ENCODE results near the gene PTPRT. TPM values are rescaled to one million over a fixed set of nuclear protein-coding genes. Genes with fewer than 3 reads are reported as not detected.

Gene PTPRT
- total and polyA plus RNA-seq, 4 donors, result 0.14 to 2.8 (median 0.40) TPM

- Histone ChIP-seq H3K4me1 (ENCODE audit: control insufficient read depth in 4 of 4, insufficient read depth in 4 of 4, low read length in 3 of 4) (no peaks in the 10 kb centered on the region), H3K27me3 (ENCODE audit: control insufficient read depth in 4 of 4, insufficient read depth in 4 of 4, low read length in 3 of 4) (no peaks in the 10 kb centered on the region), H3K9ac (ENCODE audit: low read depth in 1 of 2, low read length in 2 of 2) (no peak overlapping the region), H3K27ac (ENCODE audit: low read depth in 1 of 2, low read length in 2 of 2) (no peak overlapping the region), H3K9me3 (ENCODE audit: control insufficient read depth in 4 of 4, low read length in 3 of 4) (no peaks in the 10 kb centered on the region), H3K4me3 (ENCODE audit: low read depth in 1 of 3, low read length in 3 of 3) (no peak overlapping the region), H3K36me3 (ENCODE audit: control insufficient read depth in 4 of 4, insufficient read depth in 3 of 4, low read depth in 1 of 4, low read length in 3 of 4) (no peaks in the 10 kb centered on the region)
- 80% methylated on average over 8 of the region's 8 CpGs for WGBS
- DNase-seq (ENCODE audit: low spot score), result no peak
- TF ChIP-seq CTCF (IDR thresholded peaks at IDR 0.05; ENCODE audit: low read depth, low read length, missing input control), result no peak
- no peak for TF ChIP-seq FOXA2 (IDR thresholded peaks at IDR 0.05)
- TF ChIP-seq MAX (IDR thresholded peaks at IDR 0.05), result no peak
- TF ChIP-seq HNF4G (IDR thresholded peaks at IDR 0.05), result no peak
- TF ChIP-seq JUND (IDR thresholded peaks at IDR 0.05), result no peak
- no peak for TF ChIP-seq RAD21 (IDR thresholded peaks at IDR 0.05)
- no peak for TF ChIP-seq ATF3 (IDR thresholded peaks at IDR 0.05)
- no peak for TF ChIP-seq REST (IDR thresholded peaks at IDR 0.05)
- no peak for TF ChIP-seq TAF1 (conservative IDR thresholded peaks at IDR 0.05)
These were observed 215.4 kb downstream of the PTPRT start for GRCh38 chr20:42974347-42974746.

- WGBS, result 93% methylated on average over 5 of the region's 5 CpGs
- TF ChIP-seq FOXA2 (IDR thresholded peaks at IDR 0.05) (no peak), GABPA (IDR thresholded peaks at IDR 0.05 in 1 of 2, conservative IDR thresholded peaks at IDR 0.05 in 1 of 2) (no peak), RAD21 (IDR thresholded peaks at IDR 0.05) (no peak), TAF1 (conservative IDR thresholded peaks at IDR 0.05) (no peak), SP1 (IDR thresholded peaks at IDR 0.05) (no peak), FOXA1 (IDR thresholded peaks at IDR 0.05) (no peak), HNF4G (IDR thresholded peaks at IDR 0.05) (no peak), JUND (IDR thresholded peaks at IDR 0.05) (no peak), NR2F2 (IDR thresholded peaks at IDR 0.05) (no peak), REST (IDR thresholded peaks at IDR 0.05) (no peak), YY1 (IDR thresholded peaks at IDR 0.05) (no peak), MAX (IDR thresholded peaks at IDR 0.05) (no peak), RXRA (IDR thresholded peaks at IDR 0.05) (no peak), ZBTB33 (IDR thresholded peaks at IDR 0.05) (no peak), CTCF (IDR thresholded peaks at IDR 0.05; ENCODE audit: low read depth, low read length, missing input control) (no peak), EGR1 (IDR thresholded peaks at IDR 0.05; ENCODE audit: low read depth in 2 of 2) (no peak), ATF3 (IDR thresholded peaks at IDR 0.05) (no peak)
These were observed 217.1 kb downstream of the PTPRT start for GRCh38 chr20:42972591-42972990.

More at GRCh38 chr20:42972591-42972990, 217.1 kb downstream of the PTPRT start:
- DNase-seq (ENCODE audit: low spot score), result no peak
- no peaks in the 10 kb centered on the region for H3K9me3 ChIP-seq (ENCODE audit: control insufficient read depth in 4 of 4, low read length in 3 of 4)
- H3K4me3 ChIP-seq (ENCODE audit: low read depth in 1 of 3, low read length in 3 of 3), result no peak overlapping the region
- H3K9ac ChIP-seq (ENCODE audit: low read depth in 1 of 2, low read length in 2 of 2), result no peak overlapping the region
- no peaks in the 10 kb centered on the region for H3K36me3 ChIP-seq (ENCODE audit: control insufficient read depth in 4 of 4, insufficient read depth in 3 of 4, low read depth in 1 of 4, low read length in 3 of 4)
- no peak overlapping the region for H3K27ac ChIP-seq (ENCODE audit: low read depth in 1 of 2, low read length in 2 of 2)
- H3K27me3 ChIP-seq (ENCODE audit: control insufficient read depth in 4 of 4, insufficient read depth in 4 of 4, low read length in 3 of 4), result no peaks in the 10 kb centered on the region
- no peaks in the 10 kb centered on the region for H3K4me1 ChIP-seq (ENCODE audit: control insufficient read depth in 4 of 4, insufficient read depth in 4 of 4, low read length in 3 of 4)

Data from liver (tissue), 9 donors.